ENCODE results near the gene SLC25A40.
"Not testable (repeated sequence)": the region's sequence is repeated elsewhere in the genome, so short reads cannot be mapped to it uniquely, and the experiment has no call there.

SLC25A40 gene

DNA sequence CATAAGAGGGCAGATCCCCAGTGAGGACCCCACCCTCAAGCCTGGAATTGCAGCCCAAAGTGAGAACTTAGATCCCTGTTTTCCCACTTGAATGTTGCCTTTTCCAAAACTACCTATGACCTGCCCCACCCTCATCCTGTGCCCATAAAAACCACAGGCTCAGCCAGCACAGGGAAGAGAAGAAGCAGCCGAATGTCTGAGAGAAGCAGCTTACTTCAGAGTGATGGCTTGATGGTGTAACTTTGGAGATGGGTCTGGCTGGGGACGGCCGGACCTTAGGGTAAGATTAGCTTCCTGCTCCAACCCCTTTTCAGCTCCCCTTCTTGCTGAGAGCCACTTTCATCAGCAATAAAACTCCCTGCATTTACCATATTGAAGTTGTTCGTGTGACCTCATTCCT, 5.7 kb downstream of the SLC25A40 start:
- no peak for DNase-seq

- DNase-seq = not testable (repeated sequence)
Measured at GRCh38 chr7:87866533-87866932, 9.6 kb downstream of the SLC25A40 start.

DNA sequence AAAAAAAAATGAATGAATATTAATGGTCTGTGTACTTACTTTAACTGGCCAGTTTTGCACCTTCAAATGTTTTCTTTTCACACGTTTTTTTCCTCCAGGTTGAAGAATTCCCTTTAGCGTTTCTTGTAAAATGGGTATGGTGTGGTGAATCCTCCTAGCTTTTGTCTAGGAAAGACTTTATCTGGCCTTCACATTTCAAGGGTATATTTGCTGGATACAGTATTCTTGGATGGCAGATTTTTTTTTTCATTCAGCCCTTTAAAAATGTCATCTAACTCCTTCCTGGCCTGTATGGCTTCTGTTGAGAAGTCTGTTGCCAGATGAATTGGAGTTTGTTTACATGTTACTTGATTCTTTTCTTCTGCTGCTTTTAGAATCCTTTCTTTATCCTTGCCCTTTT, 10.1 kb downstream of the SLC25A40 start:
- no peak for DNase-seq

- DNase-seq = no peak
Measured at GRCh38 chr7:87858417-87859100, 17.6 kb downstream of the SLC25A40 start.

DNA sequence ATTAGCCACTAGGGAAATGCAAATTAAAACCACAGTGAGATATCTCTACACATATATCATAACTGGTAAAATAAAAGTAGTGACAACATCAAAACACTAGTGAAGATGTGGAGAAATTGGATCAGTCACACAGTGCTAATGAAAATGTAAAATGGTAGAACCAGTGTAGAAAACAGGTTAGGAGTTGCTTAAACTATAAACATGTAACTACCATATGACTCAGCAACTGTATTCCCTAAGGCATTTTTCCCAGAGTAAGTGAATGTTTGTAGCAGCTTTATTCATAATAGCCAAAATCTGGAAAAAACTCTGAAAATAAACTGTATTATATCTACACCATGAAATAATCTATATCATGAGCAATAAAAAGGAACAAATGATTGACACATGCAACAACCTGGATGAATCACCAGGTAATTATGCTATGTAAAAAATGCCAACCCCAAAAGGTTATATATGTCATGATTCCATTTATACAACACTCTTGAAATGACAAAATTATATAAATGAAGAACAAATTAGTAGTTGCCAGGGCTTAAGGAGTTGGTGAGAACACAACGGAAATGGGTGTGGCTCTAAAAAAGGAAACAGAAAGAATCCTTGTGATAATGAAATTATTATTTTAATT, 22.8 kb downstream of the SLC25A40 start:
- no peak for DNase-seq

GRCh38 chr7:87852306-87852705, 23.9 kb downstream of the SLC25A40 start:
- no peak for DNase-seq

GRCh38 chr7:87850836-87851593, 25.1 kb downstream of the SLC25A40 start:
- DNase-seq = no peak

DNA sequence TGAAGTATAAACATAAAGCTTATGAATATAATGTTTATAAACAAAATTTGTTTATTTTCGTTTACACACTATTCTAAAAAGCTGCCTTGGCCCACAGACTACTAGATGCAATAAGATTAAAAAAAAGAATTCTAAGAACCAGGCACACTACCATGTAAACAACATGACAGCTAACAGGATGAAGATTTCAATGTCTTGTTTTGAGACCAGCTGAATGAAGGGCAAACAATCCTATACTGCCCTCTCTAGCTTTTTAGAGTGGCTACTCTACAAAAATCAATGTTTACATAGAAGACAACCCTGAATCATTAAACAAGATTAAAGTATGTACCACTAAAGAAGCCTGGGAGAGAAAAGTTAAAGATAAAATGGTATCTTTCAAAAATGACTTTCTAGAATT, 38.6 kb downstream of the SLC25A40 start:
- no peak for DNase-seq

GRCh38 chr7:87833130-87833529, 43.0 kb downstream of the SLC25A40 start:
- DNase-seq = no peak

DNA sequence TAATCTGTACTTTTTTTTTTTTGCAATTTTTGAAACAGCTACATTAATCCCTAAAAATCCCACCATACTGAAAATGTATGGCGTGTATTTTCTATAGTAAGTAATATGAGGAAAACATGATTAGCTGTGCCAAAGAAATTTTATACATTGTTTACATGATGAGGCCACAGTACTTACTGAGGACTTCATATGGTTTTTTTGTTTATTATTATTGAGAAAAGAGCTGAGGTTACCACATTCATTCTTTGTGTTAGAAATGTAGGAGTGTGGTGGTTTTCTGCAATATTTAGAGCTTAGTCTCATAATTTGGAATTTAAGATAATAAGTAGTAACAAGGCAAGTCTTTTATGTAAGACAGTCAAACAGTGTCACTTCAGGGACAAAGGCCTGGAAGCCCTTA, 45.1 kb downstream of the SLC25A40 start:
- DNase-seq = no peak

DNA sequence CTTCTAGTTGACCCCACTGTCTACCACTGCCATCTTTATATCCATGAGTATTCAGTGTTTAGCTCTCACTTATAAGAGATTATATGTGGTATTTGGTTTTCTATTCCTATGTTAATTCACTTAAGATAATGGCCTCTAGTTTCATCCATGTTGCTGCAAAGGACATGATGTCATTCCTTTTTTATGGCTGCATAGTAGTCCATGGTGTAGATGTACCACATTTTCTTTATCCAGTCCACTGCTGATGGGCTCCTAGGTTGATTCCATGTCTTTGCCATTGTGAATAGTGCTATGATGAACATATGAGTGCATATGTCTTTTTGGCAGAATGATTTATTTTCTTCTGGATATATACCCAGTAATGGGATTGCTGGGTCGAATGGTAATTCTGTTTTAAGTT, 47.8 kb downstream of the SLC25A40 start:
- DNase-seq = not testable (repeated sequence)

- DNase-seq = not testable (repeated sequence)
Measured at GRCh38 chr7:87825369-87825768, 50.8 kb downstream of the SLC25A40 start.

GRCh38 chr7:87822056-87822455, 54.1 kb downstream of the SLC25A40 start:
- not testable (repeated sequence) for DNase-seq

DNA sequence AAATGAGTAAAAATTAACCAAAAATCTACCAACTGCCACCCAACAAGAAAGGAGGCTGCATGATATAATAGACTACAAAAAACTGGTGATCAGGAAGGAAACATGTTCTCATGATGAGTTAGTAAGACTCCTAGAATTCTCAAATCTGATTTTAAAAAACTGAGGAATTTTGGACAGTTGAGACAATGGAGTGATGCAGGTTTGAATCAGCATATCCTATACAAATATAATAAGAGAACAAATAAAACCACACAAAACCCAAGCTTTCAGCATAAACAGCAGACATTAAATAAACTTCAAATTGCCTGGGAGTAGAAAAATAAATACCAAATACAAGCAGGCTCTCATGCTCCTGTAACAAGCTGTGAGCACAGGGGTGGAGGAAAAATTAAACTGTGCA, 57.8 kb downstream of the SLC25A40 start:
- DNase-seq = no peak

DNA sequence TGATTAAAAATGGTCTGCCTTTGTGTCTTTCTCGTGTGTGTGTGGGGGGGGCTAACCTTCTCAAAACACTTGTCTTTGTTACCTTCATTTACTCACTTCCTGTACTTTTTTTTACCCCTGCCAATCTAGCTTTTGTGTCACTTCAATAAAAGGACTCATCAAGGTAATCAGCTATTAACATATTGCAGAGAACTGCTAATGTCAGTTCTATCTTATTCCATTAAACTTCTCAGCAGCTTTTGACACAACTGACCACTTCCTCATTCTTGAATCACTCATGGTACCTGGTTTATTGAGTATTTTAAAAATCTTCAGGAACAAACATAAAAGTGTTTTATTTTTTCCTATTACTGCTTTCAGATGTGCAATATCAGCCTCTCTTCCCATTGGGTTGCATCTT, 59.8 kb downstream of the SLC25A40 start:
- no peak for DNase-seq

GRCh38 chr7:87810726-87811125, 65.4 kb downstream of the SLC25A40 start:
- no peak for DNase-seq

- DNase-seq = no peak
Measured at GRCh38 chr7:87810130-87810529, 66.0 kb downstream of the SLC25A40 start.

DNA sequence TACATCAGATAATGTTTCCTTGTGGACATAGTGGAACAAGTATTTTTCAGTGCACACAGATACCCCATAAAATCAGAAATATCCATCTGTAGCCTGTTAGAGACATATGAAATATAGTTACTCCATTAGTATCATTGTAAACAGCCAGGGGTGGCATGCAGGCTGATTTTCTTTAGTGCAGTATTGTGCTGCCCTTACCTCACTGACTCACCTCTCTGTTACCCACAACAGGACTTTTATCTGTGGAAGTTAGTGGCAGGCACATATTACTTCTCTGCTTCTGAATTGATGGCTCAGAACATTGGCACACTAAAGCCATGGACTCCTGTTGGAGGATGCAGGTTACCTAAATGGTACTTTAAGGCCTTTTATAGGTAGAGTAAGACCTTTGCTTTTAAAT, 70.0 kb downstream of the SLC25A40 start:
- DNase-seq = no peak

DNA sequence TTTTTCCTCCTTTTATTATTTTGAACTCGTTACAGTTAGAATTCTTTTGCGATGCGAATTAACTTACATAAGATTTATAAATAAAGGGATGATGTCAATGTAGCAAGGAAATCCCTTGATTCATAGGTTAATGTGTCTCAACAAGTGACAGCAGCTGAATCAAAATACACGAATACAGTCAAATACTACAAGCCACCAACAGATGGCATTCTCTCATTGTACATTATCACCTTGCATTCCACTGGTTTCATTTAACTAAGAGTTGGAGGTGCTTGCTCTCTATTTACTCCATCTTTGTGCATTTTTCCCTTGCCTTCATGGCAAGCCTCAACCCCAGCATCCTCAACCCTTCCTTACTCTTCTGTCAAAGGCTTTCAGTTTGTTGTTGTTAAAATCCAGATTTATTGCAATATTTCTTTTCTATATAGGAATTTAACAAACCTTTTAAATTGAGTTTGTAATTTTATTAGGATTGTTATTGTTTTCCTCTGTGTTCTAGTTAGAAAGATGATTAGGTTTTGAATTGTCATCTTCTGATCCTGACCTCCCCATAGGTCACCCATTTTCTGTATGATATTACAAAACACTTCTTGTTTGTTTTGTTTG, 78.3 kb downstream of the SLC25A40 start:
- DNase-seq = no peak

DNA sequence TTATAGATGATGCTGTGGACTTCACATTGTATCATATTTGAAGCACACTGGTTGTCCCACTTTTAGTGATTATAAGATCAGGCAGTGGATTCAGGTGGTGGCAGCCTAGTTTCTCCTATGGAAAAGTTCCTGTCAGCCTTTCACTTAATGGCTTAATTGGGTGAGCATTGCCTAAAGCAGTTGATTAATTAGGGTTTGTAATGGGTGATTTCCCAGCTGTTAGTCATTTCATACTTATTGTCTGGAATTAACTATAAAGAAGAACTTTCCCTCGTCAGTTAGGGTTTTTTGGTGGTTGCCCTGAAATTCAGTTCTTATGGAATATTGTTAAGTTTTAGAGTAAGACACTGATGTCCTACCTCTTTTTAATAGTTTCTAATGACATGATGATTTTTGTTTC, 78.8 kb downstream of the SLC25A40 start:
- DNase-seq = no peak

DNA sequence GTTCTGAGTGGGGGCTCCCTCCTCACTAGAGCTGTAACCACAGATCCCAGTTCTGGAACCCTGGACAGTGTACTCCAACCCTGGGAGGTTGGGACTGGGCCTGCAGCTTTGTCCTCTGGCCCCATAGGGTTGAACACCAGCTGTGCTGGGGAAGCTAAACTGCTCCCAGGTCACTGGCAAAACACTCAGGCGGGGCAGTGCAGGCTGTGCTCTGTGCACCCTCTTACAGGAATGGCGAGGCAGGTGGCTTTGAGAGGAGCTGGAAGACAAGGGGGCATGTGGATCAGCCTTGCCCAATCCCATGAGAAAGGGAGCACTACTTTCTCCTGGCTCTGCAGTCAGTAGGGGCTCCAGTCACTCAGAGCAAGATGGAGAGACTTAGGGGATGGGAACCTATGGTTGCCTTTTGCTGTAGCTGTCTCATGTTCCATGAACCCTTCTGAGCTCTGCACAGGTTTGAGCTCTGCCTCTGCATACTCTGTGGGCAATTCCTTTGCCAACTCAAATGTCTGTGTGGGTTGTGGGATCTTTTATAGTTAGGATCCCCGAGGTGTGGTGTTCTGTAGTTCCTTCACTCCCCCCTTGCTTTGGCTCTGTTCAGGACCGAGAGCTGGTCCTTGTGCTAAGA, 90.7 kb downstream of the SLC25A40 start:
- no peak for DNase-seq

DNA sequence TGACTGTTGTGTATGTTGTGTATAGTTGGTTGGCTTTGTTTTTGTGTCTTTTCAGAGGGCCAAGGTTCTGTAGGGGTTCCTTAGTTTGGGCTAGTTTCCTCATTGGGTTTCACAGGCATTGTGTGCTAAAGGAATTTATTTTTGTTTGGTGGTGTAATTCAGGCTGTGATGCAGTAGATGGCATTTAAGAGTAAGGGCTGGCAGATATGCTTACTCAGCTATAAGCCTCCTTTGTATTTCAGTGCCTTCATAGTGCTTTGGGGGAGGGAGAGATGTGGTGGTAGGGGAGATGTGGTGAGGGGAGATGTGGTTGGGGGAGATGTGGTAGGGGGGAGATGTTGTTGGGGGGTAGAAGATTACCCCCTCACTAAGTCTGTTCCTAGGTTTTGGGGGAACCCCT, 91.7 kb downstream of the SLC25A40 start:
- DNase-seq = no peak

Data from effector CD4-positive, alpha-beta T cell (primary cell).